ENCODE results near the gene DDX3X.
"Not testable (repeated sequence)": the region's sequence is repeated elsewhere in the genome, so short reads cannot be mapped to it uniquely, and the experiment has no call there.

Gene DDX3X

DNA sequence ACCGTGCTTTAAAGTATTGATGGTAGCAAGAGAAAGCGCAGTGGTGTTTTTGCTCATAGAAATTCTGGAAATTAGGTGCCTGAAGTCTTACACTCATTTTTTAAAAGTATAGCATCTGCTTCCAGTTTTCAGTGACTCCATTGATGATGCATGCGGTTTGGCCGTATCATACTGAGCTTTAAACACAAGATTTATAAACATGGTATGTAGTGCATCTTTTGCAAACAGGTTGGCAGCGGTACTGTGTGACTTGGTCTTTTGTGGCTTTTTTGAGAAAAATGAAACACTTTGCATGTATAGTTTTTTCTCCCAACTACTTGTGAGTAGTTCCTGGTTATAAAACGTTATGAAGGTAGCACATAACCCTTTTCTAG lies 2.0 kb downstream of the DDX3X start:
- Mint-ChIP-seq H3K27ac (peak overlapping the region; percentile 99), H3K4me1 (peaks cover 52% of the 10 kb centered on the region), H3K36me3 (ENCODE audit: low read depth) (peaks cover 54% of the 10 kb centered on the region), H3K4me3 (peak overlapping the region; percentile 89), H3K9me3 (no peaks in the 10 kb centered on the region), H3K27me3 (peaks cover 1% of the 10 kb centered on the region)
- DNase-seq (no peak), ATAC-seq (no peak)

DNA sequence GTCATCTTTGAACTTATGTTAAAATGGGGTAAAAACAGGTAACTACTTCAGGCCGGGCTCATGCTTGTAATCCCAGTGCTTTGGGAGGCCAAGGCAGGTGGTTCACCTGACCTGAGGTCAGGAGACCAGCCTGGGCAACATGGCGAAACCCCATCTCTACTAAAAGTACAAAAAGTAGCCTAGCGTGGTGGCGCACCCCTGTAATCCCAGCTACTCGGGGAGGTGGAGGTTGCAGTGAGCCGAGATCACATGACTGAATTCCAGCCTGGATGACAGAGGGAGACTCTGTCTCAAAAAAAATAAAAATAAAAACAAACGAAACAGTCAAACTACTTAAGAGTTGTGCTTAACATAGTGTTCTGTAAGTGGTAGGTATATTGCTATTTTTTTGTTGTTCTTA lies 2.5 kb downstream of the DDX3X start:
- H3K4me3 Mint-ChIP-seq: peak overlapping the region; percentile 89
- peak; percentile 5 for DNase-seq
- H3K4me1 Mint-ChIP-seq: peaks cover 52% of the 10 kb centered on the region
- no peak for ATAC-seq
- peak overlapping the region; percentile 99 for H3K27ac Mint-ChIP-seq
- H3K9me3 Mint-ChIP-seq: no peaks in the 10 kb centered on the region
- peaks cover 59% of the 10 kb centered on the region for H3K36me3 Mint-ChIP-seq (ENCODE audit: low read depth)
- H3K27me3 Mint-ChIP-seq: peaks cover 1% of the 10 kb centered on the region

DNA sequence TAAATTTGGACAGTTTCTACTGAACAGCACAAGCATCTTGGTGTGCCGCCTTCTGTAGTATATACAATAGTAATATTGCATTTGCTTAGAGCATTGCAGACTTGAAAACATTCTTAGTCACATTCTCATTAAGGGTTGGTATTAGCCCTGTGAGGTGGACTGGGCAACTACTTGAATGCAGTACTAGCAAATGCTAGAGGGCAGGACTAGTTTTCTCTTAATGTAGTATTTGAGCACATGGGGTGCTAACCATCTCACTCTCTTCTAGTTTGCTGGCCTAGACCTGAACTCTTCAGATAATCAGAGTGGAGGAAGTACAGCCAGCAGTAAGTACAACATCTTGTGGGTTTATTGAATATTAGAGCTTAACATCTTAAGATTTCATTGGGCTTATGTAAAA lies 3.2 kb downstream of the DDX3X start:
- peak overlapping the region; percentile 89 for H3K4me3 Mint-ChIP-seq
- DNase-seq (no peak), ATAC-seq (no peak)
- H3K36me3 Mint-ChIP-seq (ENCODE audit: low read depth): peaks cover 64% of the 10 kb centered on the region
- H3K9me3 Mint-ChIP-seq: no peaks in the 10 kb centered on the region
- H3K27me3 Mint-ChIP-seq: peaks cover 1% of the 10 kb centered on the region
- H3K4me1 Mint-ChIP-seq: peaks cover 50% of the 10 kb centered on the region
- H3K27ac Mint-ChIP-seq: peak overlapping the region; percentile 99

DNA sequence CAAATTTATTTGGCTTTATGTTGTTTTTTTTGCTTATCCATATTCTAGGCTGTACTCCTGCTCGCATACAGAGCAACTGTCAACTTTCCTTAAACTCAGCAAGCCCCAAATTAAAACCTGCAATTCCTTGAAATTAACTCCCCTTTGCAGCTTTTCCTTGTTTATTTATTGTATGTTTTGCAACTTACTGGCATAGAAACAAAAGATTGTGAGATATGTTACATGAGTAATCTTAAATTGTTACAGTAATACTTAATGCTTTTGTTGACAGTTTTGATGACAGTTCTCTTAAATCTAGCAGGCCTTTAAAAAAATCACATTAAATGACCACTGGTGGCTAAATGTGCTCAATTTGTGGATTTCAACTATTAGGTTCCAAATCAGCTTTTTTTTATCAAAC lies 4.5 kb downstream of the DDX3X start:
- Mint-ChIP-seq H3K36me3 (ENCODE audit: low read depth) (peaks cover 70% of the 10 kb centered on the region), H3K4me1 (peaks cover 54% of the 10 kb centered on the region), H3K27ac (peak overlapping the region; percentile 78), H3K27me3 (peaks cover 1% of the 10 kb centered on the region), H3K4me3 (peak overlapping the region; percentile 89), H3K9me3 (no peaks in the 10 kb centered on the region)
- ATAC-seq: no peak
- DNase-seq: no peak

DNA sequence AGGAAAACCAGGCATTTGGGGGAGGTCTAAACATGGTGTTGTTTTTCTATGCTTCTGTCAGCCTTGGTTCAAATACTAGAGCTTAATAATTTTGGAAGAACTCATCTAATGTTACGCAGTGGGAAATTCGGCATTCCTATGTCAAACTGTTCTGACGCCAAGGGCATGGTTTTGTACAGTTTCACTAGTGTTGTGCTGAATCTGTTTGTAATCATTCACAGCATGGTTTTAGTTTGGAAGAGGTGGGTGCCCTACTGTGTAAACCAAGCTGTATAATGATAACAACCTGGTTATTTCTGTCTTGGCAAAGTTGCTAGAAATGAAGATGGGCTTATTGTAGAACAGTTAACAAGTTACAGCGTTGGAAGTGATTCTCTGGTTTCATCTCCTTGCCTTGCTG lies 5.2 kb downstream of the DDX3X start:
- ATAC-seq: no peak
- Mint-ChIP-seq H3K27ac (peak overlapping the region; percentile 80), H3K36me3 (ENCODE audit: low read depth) (peaks cover 74% of the 10 kb centered on the region), H3K4me3 (peak overlapping the region; percentile 89), H3K27me3 (peaks cover 1% of the 10 kb centered on the region), H3K9me3 (no peaks in the 10 kb centered on the region), H3K4me1 (peaks cover 50% of the 10 kb centered on the region)
- DNase-seq: no peak

DNA sequence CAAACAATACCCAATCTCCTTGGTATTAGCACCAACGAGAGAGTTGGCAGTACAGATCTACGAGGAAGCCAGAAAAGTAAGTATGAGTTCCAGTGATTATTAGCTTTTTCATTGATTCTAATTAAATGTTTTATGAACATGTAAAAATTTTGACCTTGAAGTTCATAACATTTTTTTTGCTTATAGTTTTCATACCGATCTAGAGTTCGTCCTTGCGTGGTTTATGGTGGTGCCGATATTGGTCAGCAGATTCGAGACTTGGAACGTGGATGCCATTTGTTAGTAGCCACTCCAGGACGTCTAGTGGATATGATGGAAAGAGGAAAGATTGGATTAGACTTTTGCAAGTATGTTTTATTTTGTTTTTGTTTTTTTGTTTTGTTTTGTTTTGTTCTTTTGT lies 10.1 kb downstream of the DDX3X start:
- Mint-ChIP-seq H3K9me3 (no peaks in the 10 kb centered on the region), H3K36me3 (ENCODE audit: low read depth) (peaks cover 77% of the 10 kb centered on the region), H3K27me3 (no peaks in the 10 kb centered on the region), H3K4me1 (peaks cover 37% of the 10 kb centered on the region), H3K27ac (no peak overlapping the region), H3K4me3 (no peak overlapping the region)
- ATAC-seq (no peak), DNase-seq (no peak)

DNA sequence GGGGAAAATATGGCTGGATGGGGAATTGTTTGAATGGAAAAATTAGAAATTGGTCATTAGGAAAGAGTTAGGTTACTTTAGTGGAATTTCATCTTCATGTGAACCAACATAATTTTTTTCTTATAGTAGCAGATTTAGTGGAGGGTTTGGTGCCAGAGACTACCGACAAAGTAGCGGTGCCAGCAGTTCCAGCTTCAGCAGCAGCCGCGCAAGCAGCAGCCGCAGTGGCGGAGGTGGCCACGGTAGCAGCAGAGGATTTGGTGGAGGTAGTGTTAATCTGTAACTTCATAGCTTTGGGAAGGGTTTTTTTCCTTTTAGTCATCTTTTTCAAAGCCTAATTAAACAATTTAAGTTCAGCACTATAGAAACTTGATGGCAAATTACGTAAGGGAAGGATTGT lies 13.2 kb downstream of the DDX3X start:
- Mint-ChIP-seq H3K36me3 (ENCODE audit: low read depth) (peaks cover 60% of the 10 kb centered on the region), H3K4me1 (peaks cover 33% of the 10 kb centered on the region), H3K27me3 (no peaks in the 10 kb centered on the region), H3K27ac (no peak overlapping the region), H3K9me3 (no peaks in the 10 kb centered on the region), H3K4me3 (no peak overlapping the region)
- DNase-seq: no peak
- ATAC-seq: no peak

DNA sequence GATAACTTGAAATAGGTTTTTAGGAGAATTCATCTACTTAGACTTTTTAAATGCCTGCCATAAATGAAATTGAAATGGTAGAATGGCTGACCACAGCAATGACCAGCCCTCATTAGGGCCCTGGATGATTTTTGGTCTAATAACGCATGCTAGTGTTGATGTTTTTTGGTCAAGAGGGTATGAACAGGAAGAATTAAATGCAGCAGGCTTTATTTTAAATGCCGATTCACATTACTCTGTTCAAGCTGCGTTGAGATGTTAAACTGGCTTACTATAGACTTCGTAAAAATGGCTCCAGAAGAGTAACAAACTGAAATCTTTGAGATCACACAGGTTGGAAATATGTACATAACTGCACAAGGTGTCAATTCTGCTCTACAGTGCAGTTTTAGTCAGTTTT lies 14.6 kb downstream of the DDX3X start:
- no peak overlapping the region for H3K27ac Mint-ChIP-seq
- H3K36me3 Mint-ChIP-seq (ENCODE audit: low read depth): peaks cover 54% of the 10 kb centered on the region
- H3K4me3 Mint-ChIP-seq: no peak overlapping the region
- no peaks in the 10 kb centered on the region for H3K9me3 Mint-ChIP-seq
- ATAC-seq (no peak), DNase-seq (no peak)
- H3K27me3 Mint-ChIP-seq: no peaks in the 10 kb centered on the region
- H3K4me1 Mint-ChIP-seq: peaks cover 35% of the 10 kb centered on the region

DNA sequence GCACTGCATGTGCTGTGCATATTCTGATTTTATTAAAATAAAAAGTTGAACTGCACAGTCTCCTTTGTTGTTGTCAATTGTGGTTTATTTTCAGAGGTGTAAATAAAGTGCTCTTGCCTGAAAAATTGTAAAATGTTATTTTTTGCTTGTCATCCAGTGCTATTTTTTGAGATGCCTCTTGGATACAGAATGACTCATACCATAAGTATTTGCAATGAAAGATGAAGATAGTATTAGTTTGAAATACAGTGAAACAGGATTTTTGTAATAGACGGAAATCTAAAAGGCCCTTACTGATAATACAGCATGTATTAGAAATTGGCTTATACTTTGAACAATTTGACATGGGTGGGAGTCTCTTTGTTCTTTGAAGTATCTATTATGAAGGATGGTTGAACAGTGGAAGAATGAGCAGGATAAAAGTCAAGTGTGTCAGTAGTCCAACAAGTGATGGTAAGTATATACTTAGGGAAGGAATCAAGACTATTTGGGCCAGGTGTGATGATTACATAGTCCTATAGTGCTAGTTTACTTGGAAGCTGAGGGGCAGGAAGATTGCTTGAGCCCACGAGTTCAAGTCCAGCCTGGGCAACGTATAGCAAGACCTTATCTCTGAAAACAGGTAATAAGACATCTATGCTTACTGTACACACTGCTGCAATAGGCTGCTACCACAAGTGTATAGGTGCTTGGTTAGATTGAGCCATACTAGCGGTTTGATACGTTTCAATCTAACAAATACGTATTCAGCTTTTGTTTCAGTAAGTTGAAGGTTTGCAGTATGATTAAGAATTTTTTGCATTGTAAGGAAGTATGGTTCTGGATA lies 16.4 kb downstream of the DDX3X start:
- DNase-seq (no peak), ATAC-seq (no peak)
- Mint-ChIP-seq H3K4me3 (no peak overlapping the region), H3K36me3 (ENCODE audit: low read depth) (peaks cover 40% of the 10 kb centered on the region), H3K9me3 (no peaks in the 10 kb centered on the region), H3K27ac (no peak overlapping the region), H3K4me1 (peaks cover 34% of the 10 kb centered on the region), H3K27me3 (no peaks in the 10 kb centered on the region)

DNA sequence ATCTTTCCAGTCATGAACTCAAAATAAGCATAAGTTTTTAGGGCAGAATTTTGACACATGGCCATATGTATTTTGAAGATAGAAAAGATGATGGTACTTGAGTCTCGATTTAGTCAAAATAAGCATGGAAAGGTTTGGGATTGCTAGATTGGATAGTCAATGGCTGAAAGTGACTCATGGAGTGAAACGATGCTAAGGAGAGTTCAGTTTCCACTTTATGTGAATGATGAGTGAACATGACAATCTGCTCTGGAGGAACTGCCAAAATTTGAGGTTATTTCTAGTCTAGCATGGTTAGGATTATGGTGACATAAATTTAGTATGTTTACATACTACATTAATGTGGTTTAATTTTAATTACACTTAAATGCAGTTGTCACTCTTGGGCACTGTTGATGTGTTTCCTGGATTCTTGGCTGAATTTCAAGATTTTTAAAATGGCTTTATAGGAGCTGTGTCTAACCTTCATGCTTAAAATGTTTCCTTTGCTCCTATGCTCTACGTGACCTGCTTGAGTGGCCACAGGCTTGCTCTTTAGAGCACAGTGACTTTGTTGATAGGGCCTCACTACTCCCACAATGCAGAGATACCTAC lies 17.1 kb downstream of the DDX3X start:
- Mint-ChIP-seq H3K4me3 (peak overlapping the region; percentile 24), H3K27ac (peak overlapping the region; percentile 62), H3K27me3 (no peaks in the 10 kb centered on the region), H3K36me3 (ENCODE audit: low read depth) (peaks cover 38% of the 10 kb centered on the region), H3K4me1 (peaks cover 34% of the 10 kb centered on the region), H3K9me3 (no peaks in the 10 kb centered on the region)
- no peak for DNase-seq
- ATAC-seq: peak; percentile 55

DNA sequence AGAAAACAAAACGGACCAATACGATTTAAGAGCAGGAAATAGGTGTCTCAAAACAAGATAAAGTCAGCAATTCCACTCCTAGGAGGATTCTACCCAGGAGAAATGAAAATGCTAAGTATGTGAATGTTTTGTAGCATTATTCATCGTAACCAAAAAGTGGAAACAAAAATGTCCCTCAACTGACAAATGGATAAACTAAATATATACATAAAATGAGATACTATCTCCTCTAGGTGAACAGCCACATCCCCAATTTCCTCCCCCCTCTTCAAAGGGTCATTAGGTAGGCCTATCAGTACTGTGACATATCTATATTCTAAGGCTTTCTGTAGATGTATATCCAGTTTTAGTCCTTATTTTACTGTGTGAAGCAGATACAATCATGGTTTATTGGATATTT lies 18.0 kb downstream of the DDX3X start:
- no peaks in the 10 kb centered on the region for H3K27me3 Mint-ChIP-seq
- no peaks in the 10 kb centered on the region for H3K9me3 Mint-ChIP-seq
- no peak for ATAC-seq
- H3K27ac Mint-ChIP-seq: no peak overlapping the region
- DNase-seq: no peak
- H3K36me3 Mint-ChIP-seq (ENCODE audit: low read depth): peaks cover 31% of the 10 kb centered on the region
- H3K4me1 Mint-ChIP-seq: peaks cover 33% of the 10 kb centered on the region
- H3K4me3 Mint-ChIP-seq: no peak overlapping the region

DNA sequence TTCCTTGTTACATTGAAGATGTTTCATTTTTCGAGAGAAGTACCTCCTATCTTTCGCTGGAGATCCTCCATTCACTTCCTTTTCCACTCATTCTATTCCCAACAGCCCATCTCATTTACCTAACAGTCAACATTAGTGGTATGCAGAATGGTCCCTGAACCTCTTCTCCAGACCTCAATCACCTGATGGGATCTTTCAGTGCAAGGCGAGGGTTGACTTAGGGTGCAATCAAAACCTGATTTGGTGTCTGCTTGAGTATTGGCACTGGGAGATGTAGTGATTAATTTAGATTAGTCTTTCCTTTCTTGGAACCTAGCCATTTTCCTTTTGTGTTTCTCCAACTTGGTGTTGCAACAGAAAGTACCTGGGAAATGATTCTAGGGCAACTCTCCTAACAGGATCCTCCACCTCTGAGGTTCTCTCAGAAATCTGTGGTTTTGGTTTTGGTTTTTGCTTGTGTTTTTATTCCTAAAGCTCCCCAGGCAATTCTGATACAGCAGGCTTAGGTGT lies 18.4 kb downstream of the DDX3X start:
- no peak overlapping the region for H3K4me3 Mint-ChIP-seq
- peaks cover 29% of the 10 kb centered on the region for H3K4me1 Mint-ChIP-seq
- H3K27ac Mint-ChIP-seq: no peak overlapping the region
- H3K9me3 Mint-ChIP-seq: no peaks in the 10 kb centered on the region
- H3K36me3 Mint-ChIP-seq (ENCODE audit: low read depth): peaks cover 26% of the 10 kb centered on the region
- no peak for ATAC-seq
- no peaks in the 10 kb centered on the region for H3K27me3 Mint-ChIP-seq
- no peak for DNase-seq

DNA sequence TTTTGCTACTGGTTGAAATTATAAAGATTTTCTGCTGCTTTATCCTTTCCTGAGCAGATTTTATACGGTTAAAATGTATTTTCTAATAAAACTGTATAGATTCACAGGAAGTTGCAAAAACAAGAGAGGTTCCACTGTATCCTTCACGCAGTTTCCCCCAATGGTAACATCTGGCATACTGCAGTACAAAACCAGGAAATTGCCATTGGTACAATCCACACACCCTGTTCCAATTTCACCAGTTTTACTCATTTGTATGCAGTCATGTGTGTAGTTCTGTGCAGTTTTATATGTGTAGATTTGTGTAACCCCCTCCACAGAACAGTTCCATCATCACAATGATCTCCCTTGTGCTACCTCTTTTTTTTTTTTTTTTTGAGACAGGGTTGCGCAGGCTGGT lies 20.0 kb downstream of the DDX3X start:
- Mint-ChIP-seq H3K4me3 (no peak overlapping the region), H3K36me3 (ENCODE audit: low read depth) (peaks cover 11% of the 10 kb centered on the region), H3K9me3 (no peaks in the 10 kb centered on the region), H3K27me3 (no peaks in the 10 kb centered on the region), H3K4me1 (peaks cover 27% of the 10 kb centered on the region), H3K27ac (no peak overlapping the region)
- DNase-seq (no peak), ATAC-seq (no peak)

DNA sequence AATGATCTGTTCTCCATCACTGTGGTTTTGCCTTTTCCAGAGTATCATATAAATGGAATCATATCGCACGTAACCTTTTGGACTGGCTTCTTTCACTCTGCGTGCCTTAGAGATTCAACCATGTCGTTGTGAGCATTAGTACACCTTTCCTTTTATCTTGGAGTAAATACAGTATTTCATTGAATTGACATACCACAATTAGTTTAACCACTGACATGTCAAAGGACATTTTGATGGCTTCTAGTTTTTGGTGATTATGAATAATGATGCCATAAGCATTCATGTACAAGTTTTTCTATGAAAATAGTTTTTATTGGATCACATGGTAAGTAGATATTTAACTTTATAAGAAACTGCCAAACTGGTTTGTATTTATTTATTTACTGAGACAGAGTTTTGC lies 35.2 kb downstream of the DDX3X start:
- H3K4me1 Mint-ChIP-seq: no peaks in the 10 kb centered on the region
- no peak overlapping the region for H3K27ac Mint-ChIP-seq
- DNase-seq (no peak), ATAC-seq (no peak)
- H3K36me3 Mint-ChIP-seq (ENCODE audit: low read depth): no peaks in the 10 kb centered on the region
- H3K4me3 Mint-ChIP-seq: no peak overlapping the region
- H3K27me3 Mint-ChIP-seq: no peaks in the 10 kb centered on the region
- no peaks in the 10 kb centered on the region for H3K9me3 Mint-ChIP-seq

DNA sequence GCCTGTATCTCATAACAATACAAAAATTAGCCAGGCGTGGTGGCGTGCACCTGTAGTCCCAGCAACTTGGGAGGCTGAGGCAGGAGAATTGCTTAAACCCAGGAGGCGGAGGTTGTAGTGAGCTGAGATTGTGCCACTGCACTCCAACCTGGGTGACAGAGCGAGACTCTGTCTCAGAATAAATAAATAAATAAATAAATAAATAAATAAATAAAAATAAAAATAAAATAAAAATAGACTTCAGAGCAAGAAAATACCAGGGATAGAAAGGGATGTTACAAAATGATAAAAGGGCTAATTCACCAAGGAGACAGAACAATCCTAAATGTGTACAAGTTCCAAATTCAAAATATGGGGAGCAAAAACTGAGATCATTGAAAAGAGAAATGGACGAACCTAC lies 37.6 kb downstream of the DDX3X start:
- not testable (repeated sequence) for H3K27me3 Mint-ChIP-seq, H3K27ac Mint-ChIP-seq, ATAC-seq

More for the DNA sequence above, 37.6 kb downstream of the DDX3X start:
- H3K4me3 Mint-ChIP-seq; H3K9me3 Mint-ChIP-seq; DNase-seq; H3K36me3 Mint-ChIP-seq (ENCODE audit: low read depth); H3K4me1 Mint-ChIP-seq: not testable (repeated sequence)

Data from activated naive CD8-positive, alpha-beta T cell treated with anti-CD3 and anti-CD28 coated beads, Interleukin-2, amount 50 U/mL, for 24 hours (primary cell).